ENCODE results near the gene NOB1.

The NOB1 gene

GRCh38 chr16:69712277-69712676 lies 42.4 kb downstream of the NOB1 start:
- Histone ChIP-seq H2AFZ (ENCODE audit: insufficient read depth, low read length, poor library complexity) (no peak overlapping the region), H3K4me2 (ENCODE audit: low read length) (no peak overlapping the region), H3K79me2 (ENCODE audit: control insufficient read depth, insufficient read depth, low read length, poor library complexity) (no peaks in the 10 kb centered on the region), H4K8ac (ENCODE audit: low read depth, low read length) (no peak overlapping the region), H4K12ac (ENCODE audit: low read depth, low read length) (no peak overlapping the region), H3K9me3 (ENCODE audit: insufficient read depth, low read depth, low read length) (no peaks in the 10 kb centered on the region), H2BK120ac (ENCODE audit: insufficient read depth, low read length, poor library complexity) (no peak overlapping the region), H3K18ac (ENCODE audit: low read length) (no peak overlapping the region), H3K4me3 (ENCODE audit: low read depth, low read length) (no peak overlapping the region), H3K4me1 (ENCODE audit: control insufficient read depth in 1 of 2, insufficient read depth in 2 of 2, low read length in 2 of 2) (no peaks in the 10 kb centered on the region), H3K4ac (ENCODE audit: low read depth, low read length) (no peak overlapping the region), H3K36me3 (ENCODE audit: control insufficient read depth in 1 of 2, insufficient read depth in 2 of 2, low read length in 2 of 2) (peaks cover 39 to 44% of the 10 kb centered on the region in 2 experiments), H2BK5ac (ENCODE audit: low read depth, low read length, poor library complexity) (no peak overlapping the region), H3K14ac (ENCODE audit: low read length) (no peak overlapping the region), H3K23ac (ENCODE audit: low read length) (no peak overlapping the region), H2BK12ac (ENCODE audit: low read length) (no peak overlapping the region), H3K79me1 (ENCODE audit: low read length) (no peaks in the 10 kb centered on the region), H4K91ac (ENCODE audit: low read depth, low read length) (no peak overlapping the region), H3K9ac (ENCODE audit: low read length) (no peak overlapping the region), H2AK5ac (ENCODE audit: low read length) (no peak overlapping the region), H3K27ac (ENCODE audit: low read depth, low read length) (no peak overlapping the region), H3K27me3 (ENCODE audit: insufficient read depth, low read length) (no peaks in the 10 kb centered on the region)
- DNase-seq = no peak
- WGBS (ENCODE audit: extremely low coverage, insufficient coverage, insufficient read length) = no CpG with 5 or more reads among the region's 4 CpGs

- H4K8ac ChIP-seq (ENCODE audit: low read depth, low read length) = no peak overlapping the region
- no peaks in the 10 kb centered on the region for H3K9me3 ChIP-seq (ENCODE audit: insufficient read depth, low read depth, low read length)
- H3K79me1 ChIP-seq (ENCODE audit: low read length) = no peaks in the 10 kb centered on the region
- no peak overlapping the region for H3K4me2 ChIP-seq (ENCODE audit: low read length)
- H3K14ac ChIP-seq (ENCODE audit: low read length) = no peak overlapping the region
- H2AK5ac ChIP-seq (ENCODE audit: low read length) = no peak overlapping the region
- H3K23ac ChIP-seq (ENCODE audit: low read length) = no peak overlapping the region
- WGBS (ENCODE audit: extremely low coverage, insufficient coverage, insufficient read length) = no CpG with 5 or more reads among the region's 12 CpGs
- no peaks in the 10 kb centered on the region for H3K79me2 ChIP-seq (ENCODE audit: control insufficient read depth, insufficient read depth, low read length, poor library complexity)
- no peak overlapping the region for H3K4me3 ChIP-seq (ENCODE audit: low read depth, low read length)
- H3K4ac ChIP-seq (ENCODE audit: low read depth, low read length) = no peak overlapping the region
- H3K18ac ChIP-seq (ENCODE audit: low read length) = no peak overlapping the region
- peaks cover 35 to 39% of the 10 kb centered on the region in 2 experiments for H3K36me3 ChIP-seq (ENCODE audit: control insufficient read depth in 1 of 2, insufficient read depth in 2 of 2, low read length in 2 of 2)
- H2BK5ac ChIP-seq (ENCODE audit: low read depth, low read length, poor library complexity) = no peak overlapping the region
- H4K12ac ChIP-seq (ENCODE audit: low read depth, low read length) = no peak overlapping the region
- no peak overlapping the region for H4K91ac ChIP-seq (ENCODE audit: low read depth, low read length)
- no peak overlapping the region for H2BK12ac ChIP-seq (ENCODE audit: low read length)
- no peaks in the 10 kb centered on the region for H3K4me1 ChIP-seq (ENCODE audit: control insufficient read depth in 1 of 2, insufficient read depth in 2 of 2, low read length in 2 of 2)
- no peak overlapping the region for H3K9ac ChIP-seq (ENCODE audit: low read length)
- no peak for DNase-seq
- H2BK120ac ChIP-seq (ENCODE audit: insufficient read depth, low read length, poor library complexity) = no peak overlapping the region
- H2AFZ ChIP-seq (ENCODE audit: insufficient read depth, low read length, poor library complexity) = no peak overlapping the region
- no peaks in the 10 kb centered on the region for H3K27me3 ChIP-seq (ENCODE audit: insufficient read depth, low read length)
- no peak overlapping the region for H3K27ac ChIP-seq (ENCODE audit: low read depth, low read length)
These were observed 43.5 kb downstream of the NOB1 start for GRCh38 chr16:69711115-69711740.

- Histone ChIP-seq H3K4ac (ENCODE audit: low read depth, low read length) (no peak overlapping the region), H3K27ac (ENCODE audit: low read depth, low read length) (no peak overlapping the region), H2AFZ (ENCODE audit: insufficient read depth, low read length, poor library complexity) (no peak overlapping the region), H3K4me2 (ENCODE audit: low read length) (no peak overlapping the region), H2AK5ac (ENCODE audit: low read length) (no peak overlapping the region), H4K12ac (ENCODE audit: low read depth, low read length) (no peak overlapping the region), H3K23ac (ENCODE audit: low read length) (no peak overlapping the region), H3K79me2 (ENCODE audit: control insufficient read depth, insufficient read depth, low read length, poor library complexity) (no peaks in the 10 kb centered on the region), H2BK120ac (ENCODE audit: insufficient read depth, low read length, poor library complexity) (no peak overlapping the region), H3K14ac (ENCODE audit: low read length) (no peak overlapping the region), H4K91ac (ENCODE audit: low read depth, low read length) (no peak overlapping the region), H3K9ac (ENCODE audit: low read length) (no peak overlapping the region), H3K27me3 (ENCODE audit: insufficient read depth, low read length) (no peaks in the 10 kb centered on the region), H3K18ac (ENCODE audit: low read length) (no peak overlapping the region), H3K4me1 (ENCODE audit: control insufficient read depth in 1 of 2, insufficient read depth in 2 of 2, low read length in 2 of 2) (peaks cover 0 to 2% of the 10 kb centered on the region in 2 experiments), H2BK12ac (ENCODE audit: low read length) (no peak overlapping the region), H2BK5ac (ENCODE audit: low read depth, low read length, poor library complexity) (no peak overlapping the region), H3K4me3 (ENCODE audit: low read depth, low read length) (no peak overlapping the region), H4K8ac (ENCODE audit: low read depth, low read length) (no peak overlapping the region), H3K9me3 (ENCODE audit: insufficient read depth, low read depth, low read length) (no peaks in the 10 kb centered on the region), H3K36me3 (ENCODE audit: control insufficient read depth in 1 of 2, insufficient read depth in 2 of 2, low read length in 2 of 2) (peaks cover 25 to 27% of the 10 kb centered on the region in 2 experiments), H3K79me1 (ENCODE audit: low read length) (no peaks in the 10 kb centered on the region)
- WGBS (ENCODE audit: extremely low coverage, insufficient coverage, insufficient read length) = no CpG with 5 or more reads among the region's 5 CpGs
- DNase-seq = peak in 1 of 2 donors; percentile 84
These were observed 45.2 kb downstream of the NOB1 start for GRCh38 chr16:69709456-69710084.

- Histone ChIP-seq H3K36me3 (ENCODE audit: control insufficient read depth in 1 of 2, insufficient read depth in 2 of 2, low read length in 2 of 2) (peaks cover 17 to 22% of the 10 kb centered on the region in 2 experiments), H3K27me3 (ENCODE audit: insufficient read depth, low read length) (no peaks in the 10 kb centered on the region), H2BK12ac (ENCODE audit: low read length) (no peak overlapping the region), H2BK5ac (ENCODE audit: low read depth, low read length, poor library complexity) (no peak overlapping the region), H3K18ac (ENCODE audit: low read length) (no peak overlapping the region), H3K23ac (ENCODE audit: low read length) (no peak overlapping the region), H2AFZ (ENCODE audit: insufficient read depth, low read length, poor library complexity) (no peak overlapping the region), H3K9me3 (ENCODE audit: insufficient read depth, low read depth, low read length) (no peaks in the 10 kb centered on the region), H4K91ac (ENCODE audit: low read depth, low read length) (no peak overlapping the region), H2BK120ac (ENCODE audit: insufficient read depth, low read length, poor library complexity) (no peak overlapping the region), H3K79me1 (ENCODE audit: low read length) (no peaks in the 10 kb centered on the region), H3K14ac (ENCODE audit: low read length) (no peak overlapping the region), H3K4ac (ENCODE audit: low read depth, low read length) (no peak overlapping the region), H4K12ac (ENCODE audit: low read depth, low read length) (no peak overlapping the region), H2AK5ac (ENCODE audit: low read length) (no peak overlapping the region), H3K9ac (ENCODE audit: low read length) (no peak overlapping the region), H4K8ac (ENCODE audit: low read depth, low read length) (no peak overlapping the region), H3K79me2 (ENCODE audit: control insufficient read depth, insufficient read depth, low read length, poor library complexity) (no peaks in the 10 kb centered on the region), H3K4me2 (ENCODE audit: low read length) (no peak overlapping the region), H3K27ac (ENCODE audit: low read depth, low read length) (no peak overlapping the region), H3K4me3 (ENCODE audit: low read depth, low read length) (no peak overlapping the region), H3K4me1 (ENCODE audit: control insufficient read depth in 1 of 2, insufficient read depth in 2 of 2, low read length in 2 of 2) (peaks cover 0 to 2% of the 10 kb centered on the region in 2 experiments)
- 100% methylated on average over 1 of the region's 10 CpGs for WGBS (ENCODE audit: extremely low coverage, insufficient coverage, insufficient read length)
- DNase-seq = no peak
These were observed 46.6 kb downstream of the NOB1 start for GRCh38 chr16:69707920-69708683.

Measured in trophoblast cell (in vitro differentiated cells and primary cell).